Iris pigment epithelial cell (primary cell): Measurements from ENCODE around the gene ANKRD39.
"Not testable (repeated sequence)": the region's sequence is repeated elsewhere in the genome, so short reads cannot be mapped to it uniquely, and the experiment has no call there.

ENCODE experiments used
- DNase-seq: peaks from one replicate; pipeline ENCODE4 v3.0.0-alpha.2; 2011; ENCODE audit warnings: low read depth

Gene ANKRD39

GRCh38 chr2:96808176-96808837 is 49.5 kb downstream of the ANKRD39 start:
- no peak for DNase-seq

DNA sequence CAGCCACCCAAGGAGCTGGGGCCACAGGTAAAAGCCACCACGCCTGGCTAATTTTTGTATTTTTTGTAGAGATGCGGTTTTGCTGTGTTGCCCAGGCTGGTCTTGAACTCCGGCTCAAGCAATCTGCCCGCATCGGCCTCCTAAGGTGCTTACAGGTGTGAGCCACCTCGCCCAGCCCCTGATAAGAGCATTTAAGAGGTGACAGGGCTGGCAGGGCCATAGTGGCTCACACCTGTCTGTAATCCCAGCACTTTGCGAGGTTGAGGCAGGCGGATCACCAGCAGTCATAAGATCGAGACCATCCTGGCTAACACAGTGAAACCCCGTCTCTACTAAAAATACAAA is 50.7 kb downstream of the ANKRD39 start:
- DNase-seq = no peak

- DNase-seq = no peak
Measured at GRCh38 chr2:96806468-96807126, 51.2 kb downstream of the ANKRD39 start.

GRCh38 chr2:96805946-96806345 is 51.9 kb downstream of the ANKRD39 start:
- not testable (repeated sequence) for DNase-seq

- no peak for DNase-seq
Measured at GRCh38 chr2:96804986-96805385, 52.8 kb downstream of the ANKRD39 start.

- no peak for DNase-seq
Measured at GRCh38 chr2:96802721-96803120, 55.1 kb downstream of the ANKRD39 start.

DNA sequence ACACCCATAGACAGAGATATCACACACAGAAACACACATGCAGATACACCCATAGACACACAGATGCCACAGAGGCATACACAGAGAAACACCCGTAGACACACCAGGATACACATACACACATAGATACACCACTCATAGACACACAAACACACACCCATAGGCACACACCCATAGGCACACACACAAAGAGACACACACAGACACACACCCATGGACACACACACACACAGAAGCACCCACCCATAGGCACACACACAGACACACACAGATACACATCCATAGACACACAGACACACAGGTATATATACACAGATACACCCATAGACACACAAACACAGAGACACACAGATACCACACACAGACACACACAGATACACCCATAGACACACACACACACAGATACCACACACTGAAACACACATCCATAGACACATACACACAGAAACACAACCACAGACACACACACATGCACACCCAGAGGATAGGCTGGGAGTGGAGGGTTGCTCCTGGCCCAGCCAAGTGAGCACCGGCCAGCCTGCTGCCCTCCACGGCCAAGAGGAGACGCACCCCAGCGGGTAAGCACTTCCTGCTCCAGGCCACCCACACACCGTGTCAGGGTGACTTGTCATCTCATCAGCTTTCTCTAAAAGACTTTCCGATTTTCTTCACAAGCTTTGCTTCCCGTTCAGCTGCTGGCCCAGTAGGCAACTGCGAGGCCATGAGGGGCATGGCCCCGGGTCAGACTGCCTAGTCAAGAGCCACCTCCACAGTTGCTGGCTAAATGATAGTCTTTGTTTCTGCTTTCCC is 55.8 kb downstream of the ANKRD39 start:
- no peak for DNase-seq

DNA sequence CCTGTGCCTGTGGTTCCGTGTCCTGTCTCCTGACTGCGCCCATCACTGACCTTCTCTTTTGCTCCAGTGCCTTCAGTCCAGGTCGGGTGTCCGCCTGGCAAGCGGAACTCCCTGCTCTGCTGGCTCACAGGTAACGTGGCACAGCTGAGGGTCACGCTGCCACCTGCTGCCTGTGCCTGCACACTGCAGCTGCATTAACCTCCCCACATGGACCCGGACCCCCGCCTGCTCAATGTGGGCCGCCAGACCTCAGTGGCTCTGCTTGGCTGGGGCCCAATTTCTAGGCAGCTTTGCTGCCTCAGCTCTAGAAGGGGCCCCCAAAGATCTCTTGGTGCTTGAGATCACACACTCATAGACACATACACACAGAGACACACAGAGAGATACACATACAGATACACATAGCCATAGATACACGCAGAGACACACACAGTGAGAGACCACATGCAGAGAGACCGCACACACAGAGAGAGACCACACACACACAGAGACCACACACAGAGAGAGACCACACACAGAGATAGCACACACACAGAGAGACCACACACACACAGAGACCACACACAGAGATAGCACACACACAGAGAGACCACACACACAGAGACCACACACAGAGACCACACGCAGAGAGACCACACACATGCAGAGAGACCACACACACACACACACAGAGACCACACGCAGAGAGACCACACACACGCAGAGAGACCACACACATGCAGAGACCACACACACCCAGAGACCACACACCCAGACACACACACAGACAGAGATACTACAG is 56.6 kb downstream of the ANKRD39 start:
- peak; percentile 49 for DNase-seq

DNA sequence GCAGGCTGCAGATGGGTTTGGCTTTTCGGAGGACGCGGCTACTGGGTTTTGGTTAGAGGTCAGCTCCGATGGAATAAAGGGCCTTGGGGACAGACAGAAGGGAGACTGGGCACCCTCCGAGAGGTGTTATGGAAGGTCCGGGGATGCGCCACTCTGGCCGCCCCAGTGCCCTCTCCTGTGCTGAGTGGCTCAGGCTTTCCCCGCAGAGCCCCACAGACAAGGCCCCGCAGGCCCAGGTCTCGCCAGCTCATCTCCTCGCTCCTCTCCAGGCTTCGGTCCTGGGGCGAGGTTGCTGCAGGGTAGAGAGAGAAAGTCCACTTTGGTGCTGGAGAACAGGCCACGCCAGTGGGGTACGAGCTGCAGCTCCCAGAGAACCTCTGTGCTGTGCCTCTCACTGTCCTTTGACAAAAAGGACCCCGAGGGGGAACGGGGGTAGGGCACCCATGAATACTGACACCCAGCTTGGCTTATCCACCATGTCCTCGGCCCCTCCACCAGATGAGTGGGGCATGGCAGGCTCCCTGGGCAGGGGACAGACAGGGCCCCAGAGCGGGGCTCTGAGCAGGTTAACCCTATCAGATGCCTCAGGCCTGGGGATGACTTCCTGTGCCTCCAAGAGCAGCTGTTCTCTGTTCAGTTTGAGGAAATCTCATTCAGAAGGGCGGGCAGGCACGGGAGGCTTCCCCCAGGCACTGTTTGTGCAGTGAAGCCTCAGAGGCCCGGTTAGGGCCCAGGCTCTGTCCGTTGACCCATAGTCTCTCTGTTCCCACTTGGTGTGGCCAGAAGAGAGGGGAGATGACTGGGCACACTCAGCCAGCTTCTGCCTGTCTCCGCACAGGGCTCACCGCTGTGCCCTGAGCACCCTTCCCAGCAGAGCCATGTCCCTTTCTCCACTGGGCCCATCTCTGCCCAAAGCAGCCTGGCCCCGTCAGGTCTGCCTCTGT is 57.5 kb downstream of the ANKRD39 start:
- no peak for DNase-seq

DNA sequence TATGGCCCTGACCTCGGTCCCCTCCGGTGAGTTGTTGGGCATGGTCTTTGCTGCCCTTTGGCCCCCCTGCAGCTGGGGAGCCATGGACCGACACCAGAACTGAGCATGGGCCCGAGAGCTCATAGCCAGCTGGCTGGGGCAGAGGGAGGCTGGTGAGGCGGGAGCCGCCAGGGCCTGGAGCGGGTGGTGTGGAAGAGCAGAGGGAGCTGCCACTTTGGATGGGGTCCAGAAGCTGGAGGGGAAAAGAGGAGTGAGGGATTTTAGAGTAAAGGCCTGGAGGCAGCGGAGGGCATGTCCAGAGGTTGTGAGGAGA is 58.2 kb downstream of the ANKRD39 start:
- no peak for DNase-seq

GRCh38 chr2:96798733-96799622 is 58.8 kb downstream of the ANKRD39 start:
- DNase-seq = no peak
